GM23338 (cell line): Measurements from ENCODE around the gene ACOT11. TPM values are rescaled to one million over a fixed set of nuclear protein-coding genes. Genes with fewer than 3 reads are reported as not detected.

Experiments
- ATAC-seq: fragments of 200-7000 bp; cut with Tn5 transposase; 3 replicates; pipeline ENCODE4 v1.9.1; 2020
- DNase-seq: peaks from one replicate; pipeline ENCODE4 v3.0.0-alpha.2; 2015; ENCODE audit warnings: low spot score
- H2AFZ ChIP-seq: fragments of 200-600 bp; sonication (generic); 2 replicates; pipeline ENCODE4 v1.8.0; 2016; ENCODE audit warnings: antibody characterized with exemption, mild to moderate bottlenecking, moderate library complexity
- H3F3A ChIP-seq: fragments of 200-600 bp; sonication (generic); replicated peaks from 2 replicates; pipeline ENCODE4 v1.8.0; 2017; ENCODE audit warnings: antibody characterized with exemption, mixed run types, low read depth
- H3K27ac ChIP-seq: fragments of 200-600 bp; sonication (generic); 2 replicates; pipeline ENCODE4 v1.6.1; 2016; ENCODE audit warnings: low read depth
- H3K27me3 ChIP-seq: fragments of 200-600 bp; sonication (generic); 2 replicates; pipeline ENCODE4 v1.8.0; 2016; ENCODE audit warnings: mild to moderate bottlenecking, mixed run types, moderate library complexity; ENCODE audit not compliant: insufficient read depth
- H3K36me3 ChIP-seq: fragments of 200-600 bp; sonication (generic); 2 replicates; pipeline ENCODE4 v1.8.0; 2016; ENCODE audit warnings: mild to moderate bottlenecking; ENCODE audit not compliant: insufficient read depth
- H3K4me1 ChIP-seq: fragments of 200-600 bp; sonication (generic); 2 replicates; pipeline ENCODE4 v1.8.0; 2016; ENCODE audit warnings: mild to moderate bottlenecking, moderate library complexity; ENCODE audit not compliant: insufficient read depth
- H3K4me2 ChIP-seq: fragments of 200-600 bp; sonication (generic); 2 replicates; pipeline ENCODE4 v1.7.1; 2017; ENCODE audit warnings: mixed run types
- H3K4me3 ChIP-seq: fragments of 200-600 bp; sonication (generic); 2 replicates; pipeline ENCODE4 v1.6.1; 2016; ENCODE audit warnings: mixed run types
- H3K79me2 ChIP-seq: fragments of 200-600 bp; sonication (generic); replicated peaks from 2 replicates; pipeline ENCODE4 v1.8.0; 2017; ENCODE audit warnings: mild to moderate bottlenecking; ENCODE audit not compliant: insufficient read depth
- H3K9me2 ChIP-seq: fragments of 200-600 bp; sonication (generic); 2 replicates; pipeline ENCODE4 v1.8.0; 2017; ENCODE audit not compliant: insufficient read depth
- H4K20me1 ChIP-seq: fragments of 200-600 bp; sonication (generic); replicated peaks from 2 replicates; pipeline ENCODE4 v1.8.0; 2017; ENCODE audit warnings: mild to moderate bottlenecking; ENCODE audit not compliant: insufficient read depth
- H3K27ac Mint-ChIP-seq: 2 replicates; pipeline ENCODE4 v1.8.0; 2020; ENCODE audit warnings: inconsistent platforms, mild to moderate bottlenecking, moderate library complexity, mixed read lengths
- H3K27me3 Mint-ChIP-seq: 3 replicates; pipeline ENCODE4 v1.8.0; 2022; ENCODE audit warnings: low read depth, mild to moderate bottlenecking, moderate library complexity, mixed read lengths, inconsistent platforms; ENCODE audit not compliant: insufficient read depth, poor library complexity
- H3K36me3 Mint-ChIP-seq: 3 replicates; pipeline ENCODE4 v1.8.0; 2021; ENCODE audit warnings: low read depth, mild to moderate bottlenecking, inconsistent platforms, moderate library complexity, mixed read lengths
- H3K4me1 Mint-ChIP-seq: 3 replicates; pipeline ENCODE4 v1.8.0; 2020; ENCODE audit warnings: mild to moderate bottlenecking, inconsistent platforms, mixed read lengths
- H3K4me3 Mint-ChIP-seq: 3 replicates; pipeline ENCODE4 v1.8.0; 2021; ENCODE audit warnings: moderate library complexity, mild to moderate bottlenecking, inconsistent platforms, mixed read lengths
- H3K9me3 Mint-ChIP-seq: 3 replicates; pipeline ENCODE4 v1.8.0; 2020; ENCODE audit warnings: moderate library complexity, mild to moderate bottlenecking, inconsistent platforms, mixed read lengths
- CTCF ChIP-seq, 2 experiments: fragments of 200-600 bp in 1 of 2; sonication (generic) in 1 of 2; conservative IDR thresholded peaks; 2 replicates each; pipeline versions ENCODE4 v1.5.1 to v1.6.1; 2016 to 2017; ENCODE audit warnings: antibody characterized with exemption in 2 of 2, low read depth in 2 of 2, mild to moderate bottlenecking in 2 of 2, moderate library complexity in 1 of 2
- ETS1 ChIP-seq: IDR thresholded peaks from 2 replicates; pipeline ENCODE4 v1.6.1; 2016; ENCODE audit warnings: antibody characterized with exemption
- EZH2 ChIP-seq: fragments of 200-600 bp; sonication (generic); IDR thresholded peaks from one replicate; pipeline ENCODE4 v1.8.0; 2017; ENCODE audit warnings: antibody characterized with exemption, mild to moderate bottlenecking, low read depth; ENCODE audit not compliant: unreplicated experiment
- EZH2phosphoT487 ChIP-seq: fragments of 200-600 bp; sonication (generic); IDR thresholded peaks from one replicate; pipeline ENCODE4 v1.8.1; 2018; ENCODE audit warnings: antibody characterized with exemption; ENCODE audit not compliant: unreplicated experiment
- NANOG ChIP-seq: IDR thresholded peaks from 2 replicates; pipeline ENCODE4 v1.6.1; 2016; ENCODE audit warnings: antibody characterized with exemption, borderline replicate concordance
- REST ChIP-seq: IDR thresholded peaks from one replicate; pipeline ENCODE4 v1.6.1; 2018; ENCODE audit warnings: antibody characterized with exemption; ENCODE audit not compliant: unreplicated experiment
- ZNF114 ChIP-seq: fragments of 250-450 bp; sonication (Bioruptor Pico); IDR thresholded peaks from 2 replicates; pipeline ENCODE4 v1.5.0; 2020; ENCODE audit warnings: mild to moderate bottlenecking, moderate library complexity
- ZNF462 ChIP-seq: fragments of 250-450 bp; sonication (Bioruptor Pico); IDR thresholded peaks from 2 replicates; pipeline ENCODE4 v1.5.0; 2020; ENCODE audit warnings: mild to moderate bottlenecking, moderate library complexity
- polyA plus RNA-seq: library from polyadenylated mRNA; unstranded; fragments of >200 nt; fragmentation: Nextera tagmentation; extraction: Ambion mirVana; gene quantifications from 2 replicates; pipeline ENCODE4 v1.2.1, GENCODE V29; 2016
- total RNA-seq: library from RNA; depleted of rRNA; stranded (reverse); fragments of >200 nt; shearing (Covaris generic); gene quantifications from 2 replicates; pipeline ENCODE4 v1.2.3, GENCODE V29; 2014

The ACOT11 gene
- total and polyA plus RNA-seq, 2 experiments from 2014 or later: 1.6 to 2.7 TPM

- TF ChIP-seq CTCF (conservative IDR thresholded peaks at IDR 0.05; ENCODE audit: low read depth in 2 of 2) (no peak), EZH2 (no peak), NANOG (no peak), EZH2phosphoT487 (no peak), REST (no peak), ETS1 (no peak)
Measured at GRCh38 chr1:54640863-54641836, 93.1 kb downstream of the ACOT11 start, which contains the start of gene MROH7 (continued).

GRCh38 chr1:54643736-54644135 lies 95.7 kb downstream of the ACOT11 start:
- H3K36me3 ChIP-seq: no peaks in the 10 kb centered on the region
- DNase-seq: no peak
- H2AFZ ChIP-seq: no peak overlapping the region
- no peaks in the 10 kb centered on the region for H3F3A ChIP-seq
- no peak overlapping the region for H3K27ac ChIP-seq
- no peak overlapping the region for H3K27ac Mint-ChIP-seq
- no peak for ATAC-seq
- H3K79me2 ChIP-seq: no peaks in the 10 kb centered on the region
- H3K36me3 Mint-ChIP-seq: peaks cover 4% of the 10 kb centered on the region; the same call in 1 of the 3 replicates
- no peak overlapping the region for H3K4me2 ChIP-seq
- peaks cover 14% of the 10 kb centered on the region for H3K9me3 Mint-ChIP-seq
- no peak for TF ChIP-seq EZH2
- no peak for TF ChIP-seq ZNF462 (CRISPR knock-in tag)
- TF ChIP-seq CTCF (conservative IDR thresholded peaks at IDR 0.05; ENCODE audit: low read depth in 2 of 2): no peak
- no peak for TF ChIP-seq ZNF114
- H3K4me3 ChIP-seq: no peak overlapping the region
- H3K9me2 ChIP-seq: no peaks in the 10 kb centered on the region
- H3K27me3 ChIP-seq: no peaks in the 10 kb centered on the region
- no peak overlapping the region for H3K4me3 Mint-ChIP-seq
- H4K20me1 ChIP-seq: no peaks in the 10 kb centered on the region
- no peaks in the 10 kb centered on the region for H3K4me1 Mint-ChIP-seq
- peaks cover 8% of the 10 kb centered on the region for H3K27me3 Mint-ChIP-seq
- H3K4me1 ChIP-seq: no peaks in the 10 kb centered on the region
